ENCODE data around the gene PPP1R7. TPM values are rescaled to one million over a fixed set of nuclear protein-coding genes. Genes with fewer than 3 reads are reported as not detected.

PPP1R7 gene
- total RNA-seq, 6 donors from 2014 or later: 38.8 to 76.1 (median 57.7) TPM

- no peak for DNase-seq
- no peaks in the 10 kb centered on the region for H3K27me3 ChIP-seq
- no peaks in the 10 kb centered on the region for H3K9me3 ChIP-seq
- H3K36me3 ChIP-seq: peaks cover 0 to 10% (median 7%) of the 10 kb centered on the region in 4 donors
- no peak for ATAC-seq (ENCODE audit: low FRiP score in 2 of 2)
- H3K27ac ChIP-seq: no peak overlapping the region
- no peak for TF ChIP-seq POLR2A (IDR thresholded peaks at IDR 0.05)
- TF ChIP-seq EP300 (IDR thresholded peaks at IDR 0.05): no peak
- TF ChIP-seq POLR2AphosphoS5 (IDR thresholded peaks at IDR 0.05): no peak
- no peak for TF ChIP-seq CTCF (IDR thresholded peaks at IDR 0.05)
- no peaks in the 10 kb centered on the region for H3K4me1 ChIP-seq
- no peak overlapping the region for H3K4me3 ChIP-seq
- 85 to 86% methylated on average over 5 of the region's 5 CpGs for WGBS, 2 donors
These were observed 29.3 kb upstream of the PPP1R7 start for GRCh38 chr2:241121008-241121407.

- no peak for ATAC-seq (ENCODE audit: low FRiP score in 2 of 2)
- DNase-seq: no peak
- no peak overlapping the region for H3K4me3 ChIP-seq
- H3K27ac ChIP-seq: no peak overlapping the region
- no peaks in the 10 kb centered on the region for H3K9me3 ChIP-seq
- WGBS, 2 donors: 97% methylated on average over 11 to 19 of the region's 19 CpGs
- H3K4me1 ChIP-seq: no peaks in the 10 kb centered on the region
- TF ChIP-seq CTCF (IDR thresholded peaks at IDR 0.05) (no peak), POLR2AphosphoS5 (IDR thresholded peaks at IDR 0.05) (no peak), EP300 (IDR thresholded peaks at IDR 0.05) (no peak), POLR2A (IDR thresholded peaks at IDR 0.05) (no peak)
- no peaks in the 10 kb centered on the region for H3K27me3 ChIP-seq
- H3K36me3 ChIP-seq: peaks cover 0 to 16% (median 5%) of the 10 kb centered on the region in 4 donors
These were observed 27.8 kb upstream of the PPP1R7 start for GRCh38 chr2:241122376-241123002.

- Histone ChIP-seq H3K36me3 (peaks cover 0 to 16% (median 5%) of the 10 kb centered on the region in 4 donors), H3K27me3 (no peaks in the 10 kb centered on the region), H3K4me3 (no peak overlapping the region), H3K4me1 (no peaks in the 10 kb centered on the region), H3K27ac (no peak overlapping the region), H3K9me3 (no peaks in the 10 kb centered on the region)
- no peak for ATAC-seq (ENCODE audit: low FRiP score in 2 of 2)
- DNase-seq: no peak
- TF ChIP-seq CTCF (IDR thresholded peaks at IDR 0.05) (no peak), POLR2AphosphoS5 (IDR thresholded peaks at IDR 0.05) (no peak), POLR2A (IDR thresholded peaks at IDR 0.05) (no peak), EP300 (IDR thresholded peaks at IDR 0.05) (no peak)
- 86 to 95% methylated on average over 15 to 16 of the region's 16 CpGs for WGBS, 2 donors
These were observed 26.3 kb upstream of the PPP1R7 start for GRCh38 chr2:241123816-241124536.

GRCh38 chr2:241125626-241126025 is 24.6 kb upstream of the PPP1R7 start:
- Histone ChIP-seq H3K27ac (no peak overlapping the region), H3K4me1 (no peaks in the 10 kb centered on the region), H3K4me3 (no peak overlapping the region), H3K36me3 (peaks cover 0 to 16% (median 5%) of the 10 kb centered on the region in 4 donors), H3K9me3 (no peaks in the 10 kb centered on the region), H3K27me3 (no peaks in the 10 kb centered on the region)
- no peak for ATAC-seq (ENCODE audit: low FRiP score in 2 of 2)
- DNase-seq: no peak
- TF ChIP-seq EP300 (IDR thresholded peaks at IDR 0.05) (no peak), CTCF (IDR thresholded peaks at IDR 0.05) (no peak), POLR2A (IDR thresholded peaks at IDR 0.05) (no peak), POLR2AphosphoS5 (IDR thresholded peaks at IDR 0.05) (no peak)
- WGBS, 2 donors: 90 to 92% methylated on average over 12 to 13 of the region's 13 CpGs
